Spleen (tissue), 7 donors: ENCODE results near the gene NDST3.

Source experiments
- POLR2A ChIP-seq, 3 donors: fragments of 450-650 bp; IDR thresholded peaks; one replicate each; pipeline ENCODE4 v1.5.1; 2017; ENCODE audit warnings: antibody characterized with exemption in 3 of 3, mild to moderate bottlenecking in 1 of 3
- TF ChIP-seq, protein P1 (sequence below), 11 experiments: fragments of 200-600 bp in 7 of 11; fragments of 450-650 bp in 4 of 11; sonication (generic) in 4 of 11; IDR thresholded peaks in 8 of 11; conservative IDR thresholded peaks in 3 of 11; 1 replicate in 7 of 11; 2 replicates in 4 of 11; pipeline versions ENCODE4 v1.4.0 to v1.8.0; 2016 to 2021; ENCODE audit warnings: antibody characterized with exemption in 11 of 11, inconsistent platforms in 4 of 11, mild to moderate bottlenecking in 1 of 11
- donor health status: DM: no; HTN: no; CAD: no; lungs with moderate emphysema.
- donor health status: DM: no; HTN: no; CAD: no.
- donor health status: DM: no; HTN: no; CAD: no.

DNA sequence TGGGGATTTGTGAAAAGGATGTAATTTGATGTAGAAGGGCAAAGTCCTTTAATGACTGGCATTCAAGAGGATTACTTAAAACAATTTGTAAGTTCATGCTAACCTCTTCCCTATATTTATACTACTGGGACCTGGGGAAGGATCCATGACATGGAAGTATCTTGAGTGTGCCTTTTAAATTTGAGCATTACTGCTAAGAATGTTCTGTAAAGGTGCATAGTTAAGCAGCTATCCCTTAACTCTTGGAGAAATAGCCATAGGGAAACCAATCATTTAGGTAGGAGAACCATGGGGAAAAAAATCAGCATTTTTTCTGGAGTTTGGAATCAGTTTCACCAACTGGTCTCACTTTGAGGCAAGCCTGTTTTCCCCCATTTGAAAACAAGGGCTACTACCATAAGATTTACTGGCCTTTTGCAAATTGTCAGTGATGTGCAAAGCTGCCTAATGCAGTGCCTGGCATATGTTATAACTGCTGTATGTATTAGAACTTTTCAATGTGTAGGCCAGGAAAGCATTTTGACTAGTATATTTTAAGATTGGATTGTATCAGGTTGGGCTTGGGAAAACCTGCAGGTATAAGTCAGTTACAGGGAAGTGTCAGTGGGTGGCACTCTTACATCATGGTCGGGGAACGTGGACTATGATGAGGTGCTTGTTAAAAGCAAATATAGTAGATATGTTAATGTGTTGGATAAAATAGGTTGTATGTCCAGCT lies 246.4 kb downstream of the NDST3 start:
- TF ChIP-seq, protein P1, sequence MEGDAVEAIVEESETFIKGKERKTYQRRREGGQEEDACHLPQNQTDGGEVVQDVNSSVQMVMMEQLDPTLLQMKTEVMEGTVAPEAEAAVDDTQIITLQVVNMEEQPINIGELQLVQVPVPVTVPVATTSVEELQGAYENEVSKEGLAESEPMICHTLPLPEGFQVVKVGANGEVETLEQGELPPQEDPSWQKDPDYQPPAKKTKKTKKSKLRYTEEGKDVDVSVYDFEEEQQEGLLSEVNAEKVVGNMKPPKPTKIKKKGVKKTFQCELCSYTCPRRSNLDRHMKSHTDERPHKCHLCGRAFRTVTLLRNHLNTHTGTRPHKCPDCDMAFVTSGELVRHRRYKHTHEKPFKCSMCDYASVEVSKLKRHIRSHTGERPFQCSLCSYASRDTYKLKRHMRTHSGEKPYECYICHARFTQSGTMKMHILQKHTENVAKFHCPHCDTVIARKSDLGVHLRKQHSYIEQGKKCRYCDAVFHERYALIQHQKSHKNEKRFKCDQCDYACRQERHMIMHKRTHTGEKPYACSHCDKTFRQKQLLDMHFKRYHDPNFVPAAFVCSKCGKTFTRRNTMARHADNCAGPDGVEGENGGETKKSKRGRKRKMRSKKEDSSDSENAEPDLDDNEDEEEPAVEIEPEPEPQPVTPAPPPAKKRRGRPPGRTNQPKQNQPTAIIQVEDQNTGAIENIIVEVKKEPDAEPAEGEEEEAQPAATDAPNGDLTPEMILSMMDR (IDR thresholded peaks at IDR 0.05 in 8 of 11, conservative IDR thresholded peaks at IDR 0.05 in 3 of 11), result peak in 9 of 11 experiments; percentile 27 to 55 (median 39)
- TF ChIP-seq POLR2A (IDR thresholded peaks at IDR 0.05), result no peak
